Stomach (tissue), 9 donors: ENCODE data around the gene IL4. TPM values are rescaled to one million over a fixed set of nuclear protein-coding genes. Genes with fewer than 3 reads are reported as not detected.
A peak's percentile ranks its signal among the peaks of the same experiment; 100 is the strongest.

Experiments
- DNase-seq, 2 donors: peaks; one replicate each; pipeline versions ENCODE4 v3.0.0 to v3.0.0-alpha.2; 2013 to 2019
- H3K27ac ChIP-seq, 5 donors: fragments of 200-600 bp in 4 of 5; sonication (generic) in 4 of 5; one replicate each; pipeline ENCODE4 v1.5.1; 2013 to 2019; ENCODE audit warnings: mild to moderate bottlenecking in 1 of 5, moderate library complexity in 1 of 5
- H3K27me3 ChIP-seq, 3 donors: fragments of 200-600 bp; sonication (generic); one replicate each; pipeline ENCODE4 v1.5.1; 2017 to 2019; ENCODE audit warnings: mixed run types in 1 of 3
- H3K36me3 ChIP-seq, 4 donors: fragments of 200-600 bp; sonication (generic); 1 replicate in 3 of 4; 2 replicates in 1 of 4; pipeline ENCODE4 v1.5.1; 2016 to 2019
- H3K4me1 ChIP-seq, 4 donors: fragments of 200-600 bp; sonication (generic); one replicate each; pipeline ENCODE4 v1.5.1; 2016 to 2019
- H3K4me3 ChIP-seq, 4 donors: fragments of 200-600 bp; sonication (generic) in 3 of 4; one replicate each; pipeline ENCODE4 v1.5.1; 2016 to 2019; ENCODE audit warnings: mild to moderate bottlenecking in 1 of 4
- H3K9me3 ChIP-seq, 4 donors: fragments of 200-600 bp; sonication (generic); one replicate each; pipeline ENCODE4 v1.5.1; 2016 to 2019
- CTCF ChIP-seq, 7 experiments: fragments of 450-650 bp in 4 of 7; fragments of 200-600 bp in 3 of 7; sonication (generic) in 3 of 7; IDR thresholded peaks; one replicate each; pipeline ENCODE4 v1.5.1; 2016 to 2019; ENCODE audit warnings: antibody characterized with exemption in 7 of 7, control low read depth in 2 of 7, mild to moderate bottlenecking in 1 of 7
- EP300 ChIP-seq: sonication (generic); formaldehyde crosslinking; IDR thresholded peaks from one replicate; pipeline ENCODE4 v1.6.1; 2017; ENCODE audit warnings: antibody characterized with exemption
- POLR2A ChIP-seq, 4 donors: fragments of 450-650 bp; IDR thresholded peaks; one replicate each; pipeline ENCODE4 v1.6.1; 2016; ENCODE audit warnings: antibody characterized with exemption in 4 of 4, control low read depth in 2 of 4, mild to moderate bottlenecking in 1 of 4, moderate library complexity in 1 of 4
- POLR2AphosphoS5 ChIP-seq, 3 donors: sonication (generic); formaldehyde crosslinking; IDR thresholded peaks; one replicate each; pipeline ENCODE4 v1.6.1; 2016; ENCODE audit warnings: antibody characterized with exemption in 3 of 3
- whole genome bisulfite sequencing, 5 donors: extraction: QIAGEN DNeasy Blood & Tissue Kit in 3 of 5; methylation state at CpG; one replicate each; pipeline versions ENCODE4 v1.1.5 to v1.1.7; 2013 to 2018; 5-methylcytosine and 5-hydroxymethylcytosine counted together
- intact Hi-C: fragments of 100-400 bp; cut with DNase I; formaldehyde crosslinking; loops from one replicate; pipeline ENCODE4 v1.15.1; 2023; ENCODE audit warnings: low total_unique reads
- polyA plus RNA-seq, 3 donors: library from polyadenylated mRNA; stranded (reverse); fragments of 200-250 nt; gene quantifications; one replicate each; pipeline ENCODE4 v1.2.3, GENCODE V29; 2013
- total RNA-seq, 5 donors: library from RNA; depleted of rRNA; stranded (reverse); fragments of >200 nt; gene quantifications; one replicate each; pipeline versions ENCODE4 v1.1.0 to v1.2.3, GENCODE V29; 2014 to 2016
- donor health status: healthy with polysubstance abuse.
- donor health status: Bipolar disorder and iron deficiency.
- donor health status: healthy.

Gene IL4
- total and polyA plus RNA-seq, 8 donors = not detected

- WGBS, 5 donors = 90 to 93% (median 92%) methylated on average over 12 of the region's 12 CpGs
- intact Hi-C loops = no loop called here
- Histone ChIP-seq H3K9me3 (no peaks in the 10 kb centered on the region), H3K4me3 (no peak overlapping the region), H3K4me1 (no peaks in the 10 kb centered on the region), H3K36me3 (no peaks in the 10 kb centered on the region), H3K27me3 (no peaks in the 10 kb centered on the region), H3K27ac (no peak overlapping the region)
- DNase-seq = no peak
- TF ChIP-seq POLR2A (IDR thresholded peaks at IDR 0.05) (no peak), EP300 (no peak), CTCF (IDR thresholded peaks at IDR 0.05) (no peak), POLR2AphosphoS5 (IDR thresholded peaks at IDR 0.05) (no peak)
These were observed 11.3 kb downstream of the IL4 start for GRCh38 chr5:132684922-132685720.

DNA sequence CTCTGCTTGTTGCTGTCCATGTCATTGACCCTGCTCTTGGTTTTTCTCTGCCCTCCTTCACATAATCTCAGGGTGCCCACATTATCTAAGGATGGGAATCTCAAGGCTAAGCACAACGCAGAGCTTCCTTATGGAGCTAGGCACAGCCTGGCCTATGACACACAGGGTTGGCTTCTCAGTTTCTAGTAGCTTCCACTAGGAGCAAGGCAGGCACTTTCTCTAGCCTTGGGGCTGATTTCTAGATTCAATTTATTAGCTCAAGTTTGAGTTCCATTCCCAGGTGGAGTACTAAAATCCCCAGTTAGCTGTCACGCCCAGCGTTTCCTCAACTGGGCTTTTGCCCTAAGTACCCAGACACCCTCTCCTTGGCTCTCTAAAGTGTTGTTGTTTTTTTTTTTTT is 12.4 kb downstream of the IL4 start:
- no peak overlapping the region for H3K4me3 ChIP-seq
- no peaks in the 10 kb centered on the region for H3K9me3 ChIP-seq
- no peaks in the 10 kb centered on the region for H3K27me3 ChIP-seq
- H3K4me1 ChIP-seq = no peaks in the 10 kb centered on the region
- no peak for DNase-seq
- no peak for TF ChIP-seq CTCF (IDR thresholded peaks at IDR 0.05)
- no peak for TF ChIP-seq EP300
- no peak for TF ChIP-seq POLR2A (IDR thresholded peaks at IDR 0.05)
- no peak for TF ChIP-seq POLR2AphosphoS5 (IDR thresholded peaks at IDR 0.05)
- H3K27ac ChIP-seq = no peak overlapping the region
- 93 to 97% (median 94%) methylated on average over 3 of the region's 3 CpGs for WGBS, 5 donors
- intact Hi-C loops = no loop called here
- H3K36me3 ChIP-seq = no peaks in the 10 kb centered on the region

DNA sequence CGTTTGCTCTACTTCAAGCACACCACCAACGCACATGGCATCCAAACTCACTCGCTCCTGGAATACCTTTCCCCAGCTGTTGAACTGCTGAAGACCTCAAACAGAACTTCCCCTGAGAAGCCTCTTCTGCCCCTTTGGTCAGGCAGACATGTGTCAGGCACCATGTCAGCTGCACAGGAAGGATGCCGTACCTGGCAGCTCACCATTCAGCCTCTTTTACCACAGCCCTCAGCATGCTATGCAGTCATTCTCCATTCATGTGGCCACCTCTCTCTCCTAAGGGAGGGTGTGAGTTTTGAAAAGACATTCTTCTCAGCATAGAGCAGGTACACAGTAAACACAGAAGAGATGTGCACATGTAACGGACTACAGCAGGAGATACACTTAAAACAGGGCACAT is 14.2 kb downstream of the IL4 start:
- Histone ChIP-seq H3K4me1 (no peaks in the 10 kb centered on the region), H3K4me3 (no peak overlapping the region), H3K27me3 (no peaks in the 10 kb centered on the region), H3K36me3 (no peaks in the 10 kb centered on the region), H3K27ac (no peak overlapping the region), H3K9me3 (no peaks in the 10 kb centered on the region)
- intact Hi-C loops = no loop called here
- DNase-seq = peak in 1 of 2 donors; percentile 42
- 81 to 90% (median 89%) methylated on average over 5 of the region's 5 CpGs for WGBS, 5 donors
- TF ChIP-seq EP300 (no peak), CTCF (IDR thresholded peaks at IDR 0.05) (no peak), POLR2AphosphoS5 (IDR thresholded peaks at IDR 0.05) (no peak), POLR2A (IDR thresholded peaks at IDR 0.05) (no peak)

- no peak overlapping the region for H3K4me3 ChIP-seq
- no peak for DNase-seq
- no peaks in the 10 kb centered on the region for H3K4me1 ChIP-seq
- no peaks in the 10 kb centered on the region for H3K9me3 ChIP-seq
- no peaks in the 10 kb centered on the region for H3K27me3 ChIP-seq
- H3K36me3 ChIP-seq = peaks cover 0 to 4% (median 0%) of the 10 kb centered on the region in 4 donors
- WGBS, 5 donors = 46 to 62% (median 57%) methylated on average over 7 of the region's 7 CpGs
- no peak for TF ChIP-seq POLR2A (IDR thresholded peaks at IDR 0.05)
- no peak for TF ChIP-seq CTCF (IDR thresholded peaks at IDR 0.05)
- TF ChIP-seq POLR2AphosphoS5 (IDR thresholded peaks at IDR 0.05) = no peak
- no peak for TF ChIP-seq EP300
- H3K27ac ChIP-seq = no peak overlapping the region
- intact Hi-C loops = no loop called here
These were observed 14.9 kb downstream of the IL4 start for GRCh38 chr5:132688536-132689339.
